T-helper 1 cell treated with Interleukin-12 subunit alpha and Interleukin-12 subunit beta and Interleukin-4 antibody, amounts not matched to agents 30 μg/mL and 1 μg/mL, for 36 hours (primary cell): ENCODE measurements around the gene SLCO3A1.

Source experiments
- H3K27ac Mint-ChIP-seq: one replicate; pipeline ENCODE4 v1.8.0; 2021; ENCODE audit warnings: mild to moderate bottlenecking, mixed read lengths
- H3K27me3 Mint-ChIP-seq: one replicate; pipeline ENCODE4 v1.8.0; 2021; ENCODE audit warnings: low read depth, mixed read lengths
- H3K36me3 Mint-ChIP-seq: one replicate; pipeline ENCODE4 v1.8.0; 2021; ENCODE audit warnings: low read depth, mixed read lengths
- H3K4me1 Mint-ChIP-seq: one replicate; pipeline ENCODE4 v1.8.0; 2021; ENCODE audit warnings: low read depth, mixed read lengths
- H3K4me3 Mint-ChIP-seq: one replicate; pipeline ENCODE4 v1.8.0; 2021; ENCODE audit warnings: mild to moderate bottlenecking, moderate library complexity, mixed read lengths
- H3K9me3 Mint-ChIP-seq: one replicate; pipeline ENCODE4 v1.8.0; 2021; ENCODE audit warnings: mixed read lengths

SLCO3A1 gene

GRCh38 chr15:91852741-91853510, 582 bp upstream of the SLCO3A1 start:
- Mint-ChIP-seq H3K27ac (peak overlapping the region; percentile 80), H3K9me3 (peaks cover 4% of the 10 kb centered on the region), H3K27me3 (peaks cover 13% of the 10 kb centered on the region), H3K4me1 (peaks cover 49% of the 10 kb centered on the region), H3K36me3 (peaks cover 5% of the 10 kb centered on the region), H3K4me3 (peak overlapping the region; percentile 87)

GRCh38 chr15:91853948-91854638, 585 bp downstream of the SLCO3A1 start:
- peaks cover 8% of the 10 kb centered on the region for H3K36me3 Mint-ChIP-seq
- H3K27me3 Mint-ChIP-seq = peaks cover 8% of the 10 kb centered on the region
- H3K27ac Mint-ChIP-seq = peak overlapping the region; percentile 65
- H3K9me3 Mint-ChIP-seq = peaks cover 4% of the 10 kb centered on the region
- peaks cover 59% of the 10 kb centered on the region for H3K4me1 Mint-ChIP-seq
- peak overlapping the region; percentile 85 for H3K4me3 Mint-ChIP-seq

- Mint-ChIP-seq H3K4me1 (peaks cover 60% of the 10 kb centered on the region), H3K9me3 (peaks cover 4% of the 10 kb centered on the region), H3K36me3 (peaks cover 12% of the 10 kb centered on the region), H3K27me3 (peaks cover 4% of the 10 kb centered on the region), H3K4me3 (peak overlapping the region; percentile 85), H3K27ac (peak overlapping the region; percentile 65)
Measured at GRCh38 chr15:91854639-91854990, 1.1 kb downstream of the SLCO3A1 start.

DNA sequence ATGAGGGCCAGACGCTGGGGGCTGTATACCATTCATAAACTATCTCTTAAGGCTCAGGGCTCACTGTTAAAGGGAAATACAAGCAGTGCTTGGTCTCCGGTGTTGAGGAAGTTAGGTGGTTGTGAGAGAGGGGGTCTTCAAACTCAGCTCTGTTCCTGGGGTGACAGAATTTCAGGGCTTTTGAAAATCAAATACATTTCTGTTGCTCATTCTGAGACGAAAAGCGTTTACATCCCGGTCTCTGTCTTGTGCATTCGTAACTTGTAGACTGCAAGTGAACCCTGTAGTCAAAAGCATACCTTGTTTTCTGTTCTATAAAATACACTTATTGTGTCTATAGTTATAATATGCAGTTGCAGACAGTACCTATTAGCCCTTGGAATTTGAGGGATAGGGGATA, 1.7 kb downstream of the SLCO3A1 start:
- H3K27ac Mint-ChIP-seq = no peak overlapping the region
- peaks cover 9% of the 10 kb centered on the region for H3K36me3 Mint-ChIP-seq
- no peaks in the 10 kb centered on the region for H3K27me3 Mint-ChIP-seq
- H3K9me3 Mint-ChIP-seq = no peaks in the 10 kb centered on the region
- H3K4me1 Mint-ChIP-seq = peaks cover 61% of the 10 kb centered on the region
- H3K4me3 Mint-ChIP-seq = peak overlapping the region; percentile 85

- Mint-ChIP-seq H3K36me3 (peaks cover 11% of the 10 kb centered on the region), H3K4me1 (peaks cover 64% of the 10 kb centered on the region), H3K4me3 (peak overlapping the region; percentile 43), H3K9me3 (no peaks in the 10 kb centered on the region), H3K27me3 (peaks cover 3% of the 10 kb centered on the region), H3K27ac (no peak overlapping the region)
Measured at GRCh38 chr15:91855684-91856489, 2.4 kb downstream of the SLCO3A1 start.

- H3K4me1 Mint-ChIP-seq = peaks cover 64% of the 10 kb centered on the region
- H3K9me3 Mint-ChIP-seq = no peaks in the 10 kb centered on the region
- H3K36me3 Mint-ChIP-seq = peaks cover 12% of the 10 kb centered on the region
- peaks cover 4% of the 10 kb centered on the region for H3K27me3 Mint-ChIP-seq
- peak overlapping the region; percentile 85 for H3K27ac Mint-ChIP-seq
- H3K4me3 Mint-ChIP-seq = peak overlapping the region; percentile 67
Measured at GRCh38 chr15:91857224-91857585, 3.7 kb downstream of the SLCO3A1 start.

DNA sequence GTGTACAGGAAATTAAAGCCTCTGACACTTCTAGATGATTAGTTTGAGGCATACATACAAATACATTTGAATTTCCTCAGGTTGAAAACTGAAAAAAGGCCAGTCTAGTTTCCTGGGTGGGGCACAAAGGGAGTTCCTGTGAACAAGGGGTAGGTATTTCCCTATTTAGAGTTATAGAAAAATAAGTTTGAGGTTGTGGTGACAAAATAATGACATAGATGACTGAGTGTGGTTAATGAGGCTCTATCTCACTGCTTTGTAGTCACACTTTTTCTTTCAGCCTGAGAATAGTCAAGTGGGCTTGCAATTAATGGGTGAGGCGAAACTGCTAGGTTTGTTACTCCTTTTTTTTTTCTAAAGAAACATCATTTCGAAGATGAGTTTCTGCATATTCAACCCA, 4.3 kb downstream of the SLCO3A1 start:
- Mint-ChIP-seq H3K4me1 (peaks cover 64% of the 10 kb centered on the region), H3K9me3 (no peaks in the 10 kb centered on the region), H3K27ac (peak overlapping the region; percentile 85), H3K36me3 (peaks cover 14% of the 10 kb centered on the region), H3K27me3 (peaks cover 4% of the 10 kb centered on the region), H3K4me3 (peak overlapping the region; percentile 67)

GRCh38 chr15:91860498-91860897, 7.0 kb downstream of the SLCO3A1 start:
- Mint-ChIP-seq H3K27me3 (peaks cover 4% of the 10 kb centered on the region), H3K36me3 (peaks cover 14% of the 10 kb centered on the region)

DNA sequence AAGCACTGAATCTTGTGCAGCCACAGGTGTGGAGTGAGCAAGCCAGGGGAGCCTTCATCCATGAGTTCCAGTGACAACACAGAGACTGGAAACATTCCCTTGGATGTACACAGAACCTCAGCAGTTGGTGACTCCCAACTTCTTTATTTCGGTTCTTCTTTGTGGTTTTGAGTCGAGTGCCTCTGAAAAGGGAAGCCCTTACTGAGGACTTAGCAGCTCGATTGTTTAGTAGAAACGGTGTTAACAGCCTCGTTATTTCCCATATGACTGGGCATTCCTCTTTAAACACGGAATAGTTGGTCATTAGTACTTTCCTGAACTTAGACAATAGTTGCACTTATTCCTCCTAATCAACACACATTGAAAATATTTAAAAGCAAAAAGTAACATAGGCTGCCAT, 7.7 kb downstream of the SLCO3A1 start:
- H3K9me3 Mint-ChIP-seq = no peaks in the 10 kb centered on the region
- peaks cover 73% of the 10 kb centered on the region for H3K4me1 Mint-ChIP-seq
- H3K36me3 Mint-ChIP-seq = peaks cover 14% of the 10 kb centered on the region
- H3K27ac Mint-ChIP-seq = no peak overlapping the region
- no peak overlapping the region for H3K4me3 Mint-ChIP-seq
- peaks cover 4% of the 10 kb centered on the region for H3K27me3 Mint-ChIP-seq

More at GRCh38 chr15:91860498-91860897, 7.0 kb downstream of the SLCO3A1 start:
- no peaks in the 10 kb centered on the region for H3K9me3 Mint-ChIP-seq
- H3K4me1 Mint-ChIP-seq = peaks cover 72% of the 10 kb centered on the region
- no peak overlapping the region for H3K27ac Mint-ChIP-seq
- H3K4me3 Mint-ChIP-seq = no peak overlapping the region

DNA sequence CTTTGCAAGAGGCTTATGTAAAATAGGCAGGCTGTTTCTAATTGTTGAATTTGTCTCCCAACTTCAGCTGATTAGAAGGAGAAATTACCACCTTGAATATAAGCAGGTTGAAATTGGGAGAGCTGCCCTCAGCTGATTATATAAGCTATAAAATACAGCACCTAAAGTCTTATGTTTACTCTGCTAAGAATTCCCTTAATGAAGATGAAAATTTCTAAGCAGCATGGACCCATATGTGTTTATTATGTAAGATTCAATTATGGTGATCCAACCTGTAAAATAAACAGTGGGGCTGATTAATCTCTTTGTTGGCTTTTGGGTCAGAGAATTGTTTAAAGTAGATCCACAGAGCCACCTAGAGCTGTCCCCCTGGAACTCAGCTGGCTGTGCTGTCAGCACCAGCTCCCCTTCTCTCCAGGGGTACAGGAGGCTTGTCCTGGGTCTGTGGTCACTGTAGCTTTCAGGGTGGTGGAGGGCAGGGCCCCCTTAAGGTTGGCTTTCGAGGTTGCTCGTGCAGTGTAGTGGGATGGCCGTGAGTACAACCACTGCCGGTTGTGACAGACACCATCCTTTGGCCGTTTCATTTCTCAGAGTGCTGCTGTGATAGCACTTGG, 9.5 kb downstream of the SLCO3A1 start:
- H3K36me3 Mint-ChIP-seq = peaks cover 12% of the 10 kb centered on the region
- no peaks in the 10 kb centered on the region for H3K9me3 Mint-ChIP-seq
- H3K27me3 Mint-ChIP-seq = peaks cover 4% of the 10 kb centered on the region
- no peak overlapping the region for H3K4me3 Mint-ChIP-seq
- peaks cover 70% of the 10 kb centered on the region for H3K4me1 Mint-ChIP-seq
- no peak overlapping the region for H3K27ac Mint-ChIP-seq

- peaks cover 66% of the 10 kb centered on the region for H3K4me1 Mint-ChIP-seq
- no peak overlapping the region for H3K4me3 Mint-ChIP-seq
- peaks cover 4% of the 10 kb centered on the region for H3K27me3 Mint-ChIP-seq
Measured at GRCh38 chr15:91863621-91864255, 10.2 kb downstream of the SLCO3A1 start.

DNA sequence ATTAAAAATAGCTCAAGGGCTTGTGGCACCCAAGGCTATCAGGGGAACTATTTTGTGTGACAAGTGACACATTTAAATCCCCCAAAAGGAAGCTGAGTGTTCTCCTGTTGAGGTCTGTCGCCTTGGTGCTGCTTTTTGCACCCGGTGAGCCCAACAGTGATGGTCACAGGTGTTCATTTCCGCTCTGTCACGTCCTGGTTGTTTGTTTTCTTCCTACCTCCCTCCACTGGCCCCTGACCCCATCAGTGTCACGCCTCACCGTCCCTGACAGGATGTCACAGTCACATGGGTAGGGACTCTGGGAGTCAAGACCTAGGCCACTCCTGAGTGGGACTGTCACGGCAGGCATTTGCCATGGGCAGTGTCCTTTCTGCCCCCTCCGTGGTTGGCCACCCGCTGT, 11.2 kb downstream of the SLCO3A1 start:
- H3K27ac Mint-ChIP-seq = no peak overlapping the region
- H3K36me3 Mint-ChIP-seq = peaks cover 6% of the 10 kb centered on the region
- H3K27me3 Mint-ChIP-seq = peaks cover 6% of the 10 kb centered on the region
- H3K4me3 Mint-ChIP-seq = no peak overlapping the region
- peaks cover 59% of the 10 kb centered on the region for H3K4me1 Mint-ChIP-seq
- no peaks in the 10 kb centered on the region for H3K9me3 Mint-ChIP-seq

More at GRCh38 chr15:91863621-91864255, 10.2 kb downstream of the SLCO3A1 start:
- H3K27ac Mint-ChIP-seq = no peak overlapping the region
- peaks cover 11% of the 10 kb centered on the region for H3K36me3 Mint-ChIP-seq
- no peaks in the 10 kb centered on the region for H3K9me3 Mint-ChIP-seq

GRCh38 chr15:91865486-91865885, 12.0 kb downstream of the SLCO3A1 start:
- peaks cover 10% of the 10 kb centered on the region for H3K27me3 Mint-ChIP-seq
- no peak overlapping the region for H3K4me3 Mint-ChIP-seq
- peaks cover 57% of the 10 kb centered on the region for H3K4me1 Mint-ChIP-seq
- peaks cover 7% of the 10 kb centered on the region for H3K36me3 Mint-ChIP-seq
- peaks cover 2% of the 10 kb centered on the region for H3K9me3 Mint-ChIP-seq
- no peak overlapping the region for H3K27ac Mint-ChIP-seq

GRCh38 chr15:91865950-91866349, 12.4 kb downstream of the SLCO3A1 start:
- no peak overlapping the region for H3K27ac Mint-ChIP-seq
- H3K4me1 Mint-ChIP-seq = peaks cover 58% of the 10 kb centered on the region
- H3K27me3 Mint-ChIP-seq = peaks cover 11% of the 10 kb centered on the region
- peaks cover 6% of the 10 kb centered on the region for H3K9me3 Mint-ChIP-seq
- H3K4me3 Mint-ChIP-seq = no peak overlapping the region
- peaks cover 9% of the 10 kb centered on the region for H3K36me3 Mint-ChIP-seq
